BE2C (cell line): ENCODE data around the gene PTHLH.

Experiments used
- DNase-seq: peaks from one replicate; pipeline ENCODE4 v3.0.0-alpha.2; 2020
- H3K27me3 ChIP-seq: fragments of 250-450 bp; sonication (Bioruptor Pico); 2 replicates; pipeline ENCODE4 v1.5.1; 2020; ENCODE audit warnings: mild to moderate bottlenecking
- H3K36me3 ChIP-seq: fragments of 250-450 bp; sonication (Bioruptor Pico); 2 replicates; pipeline ENCODE4 v1.5.1; 2020; ENCODE audit warnings: mild to moderate bottlenecking
- H3K4me1 ChIP-seq: fragments of 250-450 bp; sonication (Bioruptor Pico); 2 replicates; pipeline ENCODE4 v1.5.1; 2020
- H3K4me3 ChIP-seq: 2 replicates; pipeline ENCODE4 v1.5.1; 2011; ENCODE audit warnings: low read depth, low read length
- H3K9me3 ChIP-seq: fragments of 250-450 bp; sonication (Bioruptor Pico); 2 replicates; pipeline ENCODE4 v1.5.1; 2020
- TF ChIP-seq, protein P1 (sequence below): IDR thresholded peaks from 2 replicates; pipeline ENCODE4 v1.5.1; 2012; ENCODE audit warnings: mild to moderate bottlenecking, low read depth, low read length

PTHLH gene

GRCh38 chr12:27915021-27915420, 57.5 kb downstream of the PTHLH start:
- H3K4me3 ChIP-seq, result no peak overlapping the region
- no peak for DNase-seq
- no peaks in the 10 kb centered on the region for H3K36me3 ChIP-seq
- H3K9me3 ChIP-seq, result no peaks in the 10 kb centered on the region
- no peaks in the 10 kb centered on the region for H3K27me3 ChIP-seq
- H3K4me1 ChIP-seq, result no peaks in the 10 kb centered on the region
- TF ChIP-seq, protein P1, sequence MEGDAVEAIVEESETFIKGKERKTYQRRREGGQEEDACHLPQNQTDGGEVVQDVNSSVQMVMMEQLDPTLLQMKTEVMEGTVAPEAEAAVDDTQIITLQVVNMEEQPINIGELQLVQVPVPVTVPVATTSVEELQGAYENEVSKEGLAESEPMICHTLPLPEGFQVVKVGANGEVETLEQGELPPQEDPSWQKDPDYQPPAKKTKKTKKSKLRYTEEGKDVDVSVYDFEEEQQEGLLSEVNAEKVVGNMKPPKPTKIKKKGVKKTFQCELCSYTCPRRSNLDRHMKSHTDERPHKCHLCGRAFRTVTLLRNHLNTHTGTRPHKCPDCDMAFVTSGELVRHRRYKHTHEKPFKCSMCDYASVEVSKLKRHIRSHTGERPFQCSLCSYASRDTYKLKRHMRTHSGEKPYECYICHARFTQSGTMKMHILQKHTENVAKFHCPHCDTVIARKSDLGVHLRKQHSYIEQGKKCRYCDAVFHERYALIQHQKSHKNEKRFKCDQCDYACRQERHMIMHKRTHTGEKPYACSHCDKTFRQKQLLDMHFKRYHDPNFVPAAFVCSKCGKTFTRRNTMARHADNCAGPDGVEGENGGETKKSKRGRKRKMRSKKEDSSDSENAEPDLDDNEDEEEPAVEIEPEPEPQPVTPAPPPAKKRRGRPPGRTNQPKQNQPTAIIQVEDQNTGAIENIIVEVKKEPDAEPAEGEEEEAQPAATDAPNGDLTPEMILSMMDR, result no peak

DNA sequence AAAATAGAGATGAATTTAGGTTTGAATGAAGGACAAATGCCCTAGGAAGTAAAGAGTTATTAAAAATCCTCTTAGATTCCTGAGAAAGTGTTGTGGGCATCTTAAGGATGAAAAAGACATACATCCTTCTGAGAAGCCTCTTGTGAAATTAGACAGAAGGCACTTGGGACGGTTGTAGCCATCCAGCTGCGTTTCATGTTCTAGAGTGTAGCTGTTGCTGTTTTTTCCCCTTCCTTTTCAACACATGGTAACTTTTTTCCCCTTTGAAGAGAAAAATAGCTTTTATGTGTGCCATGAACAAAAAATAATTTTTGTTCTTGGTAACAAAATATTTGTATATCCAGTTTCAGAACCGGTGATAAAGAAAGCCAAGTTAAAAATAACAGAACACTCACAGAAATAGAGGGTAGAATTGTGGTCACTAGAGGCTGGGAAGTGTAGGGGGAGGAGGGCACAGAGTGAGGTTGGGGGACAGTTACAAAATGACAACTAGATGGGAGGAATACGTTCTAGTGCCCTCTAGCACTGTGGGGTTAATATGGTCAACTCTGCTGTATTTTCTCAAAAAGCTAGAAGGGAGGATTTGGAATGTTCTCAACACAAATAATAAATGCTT, 58.4 kb downstream of the PTHLH start:
- H3K4me1 ChIP-seq, result no peaks in the 10 kb centered on the region
- TF ChIP-seq, protein P1, result no peak

GRCh38 chr12:27911397-27911796, 61.1 kb downstream of the PTHLH start:
- Histone ChIP-seq H3K4me3 (no peak overlapping the region), H3K9me3 (no peaks in the 10 kb centered on the region), H3K4me1 (no peaks in the 10 kb centered on the region), H3K27me3 (no peaks in the 10 kb centered on the region), H3K36me3 (no peaks in the 10 kb centered on the region)
- TF ChIP-seq, protein P1, result no peak
- DNase-seq, result no peak

More for the DNA sequence above, 58.4 kb downstream of the PTHLH start:
- no peaks in the 10 kb centered on the region for H3K9me3 ChIP-seq
- H3K4me3 ChIP-seq, result no peak overlapping the region
- H3K36me3 ChIP-seq, result no peaks in the 10 kb centered on the region
- DNase-seq, result no peak
- no peaks in the 10 kb centered on the region for H3K27me3 ChIP-seq
